HUES6 (cell line): ENCODE measurements around the gene CSNK2A3.
"Not testable (repeated sequence)": the region's sequence is repeated elsewhere in the genome, so short reads cannot be mapped to it uniquely, and the experiment has no call there.

Source experiments
- H3K27ac ChIP-seq: 2 replicates; pipeline ENCODE4 v1.7.0; 2013; ENCODE audit warnings: low read depth, mild to moderate bottlenecking, low read length, inconsistent platforms
- H3K27me3 ChIP-seq: 2 replicates; pipeline ENCODE4 v1.6.1; 2013; ENCODE audit warnings: low read length; ENCODE audit not compliant: control insufficient read depth, insufficient read depth
- H3K36me3 ChIP-seq: 2 replicates; pipeline ENCODE4 v1.6.1; 2013; ENCODE audit warnings: low read length; ENCODE audit not compliant: control insufficient read depth, insufficient read depth
- H3K4me1 ChIP-seq: 2 replicates; pipeline ENCODE4 v1.6.1; 2013; ENCODE audit warnings: low read length; ENCODE audit not compliant: control insufficient read depth, insufficient read depth
- H3K4me3 ChIP-seq: 2 replicates; pipeline ENCODE4 v1.5.1; 2013; ENCODE audit warnings: low read depth, low read length
- H3K9ac ChIP-seq: one replicate; pipeline ENCODE4 v1.6.1; 2013; ENCODE audit warnings: mild to moderate bottlenecking, low read length
- H3K9me3 ChIP-seq: 2 replicates; pipeline ENCODE4 v1.6.1; 2013; ENCODE audit warnings: low read depth, low read length; ENCODE audit not compliant: control insufficient read depth, insufficient read depth

The CSNK2A3 gene

GRCh38 chr11:11352878-11353277 lies at the start of gene CSNK2A3:
Gene CSNK2A3, minus strand, starts transcription at chr11:11353250. Its CDS starts 131 bp downstream, at chr11:11353119.
- not testable (repeated sequence) for H3K9ac ChIP-seq, H3K9me3 ChIP-seq, H3K36me3 ChIP-seq, H3K4me3 ChIP-seq, H3K27ac ChIP-seq, H3K27me3 ChIP-seq, H3K4me1 ChIP-seq

GRCh38 chr11:11401960-11402535 lies 49.0 kb upstream of the CSNK2A3 start:
- peaks cover 12% of the 10 kb centered on the region for H3K4me1 ChIP-seq
- H3K27ac ChIP-seq, result no peak overlapping the region
- no peak overlapping the region for H3K9ac ChIP-seq
- no peak overlapping the region for H3K4me3 ChIP-seq
- H3K9me3 ChIP-seq, result no peaks in the 10 kb centered on the region
- H3K27me3 ChIP-seq, result no peaks in the 10 kb centered on the region; the same call in 1 of the 2 replicates
- no peaks in the 10 kb centered on the region for H3K36me3 ChIP-seq

- Histone ChIP-seq H3K9me3 (no peaks in the 10 kb centered on the region), H3K36me3 (no peaks in the 10 kb centered on the region), H3K9ac (no peak overlapping the region), H3K4me3 (no peak overlapping the region), H3K27ac (no peak overlapping the region), H3K4me1 (peaks cover 12% of the 10 kb centered on the region), H3K27me3 (no peaks in the 10 kb centered on the region; the same call in 1 of the 2 replicates)
Measured at GRCh38 chr11:11400635-11401232, 47.7 kb upstream of the CSNK2A3 start.

GRCh38 chr11:11400121-11400520 lies 47.1 kb upstream of the CSNK2A3 start:
- Histone ChIP-seq H3K36me3 (no peaks in the 10 kb centered on the region), H3K9ac (no peak overlapping the region), H3K9me3 (no peaks in the 10 kb centered on the region), H3K4me1 (peaks cover 12% of the 10 kb centered on the region), H3K27ac (no peak overlapping the region), H3K27me3 (no peaks in the 10 kb centered on the region; the same call in 1 of the 2 replicates), H3K4me3 (no peak overlapping the region)

GRCh38 chr11:11397781-11398180 lies 44.7 kb upstream of the CSNK2A3 start:
- Histone ChIP-seq H3K4me1 (no peaks in the 10 kb centered on the region), H3K9ac (no peak overlapping the region), H3K36me3 (no peaks in the 10 kb centered on the region), H3K4me3 (no peak overlapping the region), H3K27me3 (no peaks in the 10 kb centered on the region), H3K27ac (no peak overlapping the region), H3K9me3 (no peaks in the 10 kb centered on the region)

- Histone ChIP-seq H3K9me3 (no peaks in the 10 kb centered on the region), H3K4me3 (no peak overlapping the region), H3K9ac (no peak overlapping the region), H3K27me3 (no peaks in the 10 kb centered on the region), H3K36me3 (no peaks in the 10 kb centered on the region), H3K27ac (no peak overlapping the region), H3K4me1 (no peaks in the 10 kb centered on the region)
Measured at GRCh38 chr11:11397036-11397415, 44.0 kb upstream of the CSNK2A3 start.

GRCh38 chr11:11396301-11397035 lies 43.4 kb upstream of the CSNK2A3 start:
- Histone ChIP-seq H3K4me3 (no peak overlapping the region), H3K9ac (no peak overlapping the region), H3K27ac (no peak overlapping the region), H3K4me1 (no peaks in the 10 kb centered on the region), H3K36me3 (no peaks in the 10 kb centered on the region), H3K9me3 (no peaks in the 10 kb centered on the region), H3K27me3 (no peaks in the 10 kb centered on the region)

- no peaks in the 10 kb centered on the region for H3K36me3 ChIP-seq
- H3K27me3 ChIP-seq, result no peaks in the 10 kb centered on the region
- no peak overlapping the region for H3K27ac ChIP-seq
- no peaks in the 10 kb centered on the region for H3K4me1 ChIP-seq
- no peak overlapping the region for H3K9ac ChIP-seq
- H3K4me3 ChIP-seq, result no peak overlapping the region
- no peaks in the 10 kb centered on the region for H3K9me3 ChIP-seq
Measured at GRCh38 chr11:11395126-11395525, 42.1 kb upstream of the CSNK2A3 start.

GRCh38 chr11:11394241-11394640 lies 41.2 kb upstream of the CSNK2A3 start:
- H3K27ac ChIP-seq, result no peak overlapping the region
- no peak overlapping the region for H3K4me3 ChIP-seq
- no peaks in the 10 kb centered on the region for H3K9me3 ChIP-seq
- no peak overlapping the region for H3K9ac ChIP-seq
- H3K4me1 ChIP-seq, result no peaks in the 10 kb centered on the region
- H3K27me3 ChIP-seq, result no peaks in the 10 kb centered on the region
- no peaks in the 10 kb centered on the region for H3K36me3 ChIP-seq

GRCh38 chr11:11391796-11392463 lies 38.9 kb upstream of the CSNK2A3 start:
- Histone ChIP-seq H3K4me3 (no peak overlapping the region), H3K27ac (no peak overlapping the region), H3K9ac (no peak overlapping the region), H3K9me3 (no peaks in the 10 kb centered on the region), H3K36me3 (no peaks in the 10 kb centered on the region), H3K27me3 (no peaks in the 10 kb centered on the region), H3K4me1 (peaks cover 9% of the 10 kb centered on the region)

GRCh38 chr11:11391169-11391568 lies 38.1 kb upstream of the CSNK2A3 start:
- Histone ChIP-seq H3K9me3 (no peaks in the 10 kb centered on the region), H3K4me3 (no peak overlapping the region), H3K27ac (no peak overlapping the region), H3K9ac (no peak overlapping the region), H3K36me3 (no peaks in the 10 kb centered on the region), H3K4me1 (peaks cover 13% of the 10 kb centered on the region), H3K27me3 (no peaks in the 10 kb centered on the region)
